Measurements from ENCODE around the gene TMEM200B. TPM values are rescaled to one million over a fixed set of nuclear protein-coding genes. Genes with fewer than 3 reads are reported as not detected.

The TMEM200B gene
- total and polyA plus RNA-seq, 10 of the 15 experiments (the other 5 are each of a cell fraction or from before 2014, with no cell fraction given): 0.03 to 1.4 (median 0.08) TPM; not detected in 3

GRCh38 chr1:29171089-29171488, 47.4 kb upstream of the TMEM200B start:
- Histone ChIP-seq H3K9me3 (replicated peaks; ENCODE audit: control insufficient read depth, insufficient read depth, low read length) (no peaks in the 10 kb centered on the region; the same call in 2 of the 3 replicates), H3K9ac (ENCODE audit: control insufficient read depth, insufficient read depth, low read length) (no peak overlapping the region), H3K79me2 (ENCODE audit: control insufficient read depth, insufficient read depth, low read length) (peaks cover 84% of the 10 kb centered on the region), H3K36me3 (ENCODE audit: control insufficient read depth in 2 of 2, insufficient read depth in 2 of 2, low read length in 1 of 2) (peaks cover 7 to 33% of the 10 kb centered on the region in 2 experiments), H3K27ac (ENCODE audit: control insufficient read depth, insufficient read depth) (no peak overlapping the region; the same call in 1 of the 2 replicates), H2AFZ (ENCODE audit: control insufficient read depth, low read depth, low read length) (no peak overlapping the region), H3K4me1 (ENCODE audit: control insufficient read depth, insufficient read depth, low read length) (peaks cover 5% of the 10 kb centered on the region; the same call in 1 of the 2 replicates), H3K4me3 (peak overlapping the region; percentile 20; the same call in 1 of the 2 replicates), H3K4me2 (ENCODE audit: control insufficient read depth, insufficient read depth) (peak overlapping the region; percentile 35; the same call in 1 of the 2 replicates), H3K27me3 (replicated peaks in 1 of 2; ENCODE audit: control insufficient read depth in 2 of 2, insufficient read depth in 2 of 2, low read length in 1 of 2) (no peaks in the 10 kb centered on the region), H4K20me1 (ENCODE audit: control insufficient read depth, insufficient read depth) (peaks cover 4% of the 10 kb centered on the region; the same call in 1 of the 2 replicates)
- in situ Hi-C loops (cut with MboI) (no loop called here), intact Hi-C loops (cut with micrococcal nuclease; ENCODE audit: unreplicated experiment) (no loop called here)
- TF ChIP-seq MXI1 (IDR thresholded peaks at IDR 0.05; ENCODE audit: low read depth, low read length): no peak
- TF ChIP-seq MEF2B (IDR thresholded peaks at IDR 0.05; ENCODE audit: partially characterized antibody, poor library complexity, severe bottlenecking): peak; percentile 53
- ChIA-PET SMC1A (ENCODE audit: uncharacterized antibody, unreplicated experiment) (interaction anchor here (0.7 to 3.7 kb wide), 7 partner anchors 10 to 57 kb away, joined by 3 to 27 read pairs (median 4); partner anchors contain the start of gene SRSF4), CTCF (interaction anchor here (0.6 to 2.5 kb wide), 7 partner anchors 9 to 68 kb away, joined by 3 to 17 read pairs (median 3); partner anchors contain the start of genes MECR and SRSF4), POLR2A (interaction anchor here (0.6 to 4.7 kb wide), 2 partner anchors 10 to 31 kb away, joined by 3 to 50 read pairs; partner anchors contain the start of gene SRSF4), RAD21 (ENCODE audit: unreplicated experiment) (interaction anchor here (1.5 to 3.0 kb wide), 2 partner anchors 10 to 31 kb away, joined by 5 to 22 read pairs; partner anchors contain the start of gene SRSF4)
- no TSS peak for BruUV-seq (replicated peaks)
- 23% methylated on average over 3 of the region's 3 CpGs for WGBS (ENCODE audit: insufficient coverage, insufficient replicate concordance, low lambda C conversion rate, missing lambda C conversion rate)
- ATAC-seq (peak; percentile 64), FAIRE-seq (peak; percentile 59), DNase-seq (ENCODE audit: low read depth, low spot score) (peak; percentile 20)

GRCh38 chr1:29169976-29170375, 46.3 kb upstream of the TMEM200B start:
- POLR2A ChIA-PET: interaction anchor here (4.7 kb wide), 1 partner anchor 11 kb away, joined by 50 read pairs; the partner anchor contains the start of gene SRSF4
- SMC1A ChIA-PET (ENCODE audit: uncharacterized antibody, unreplicated experiment): interaction anchor here (0.6 to 3.7 kb wide), 8 partner anchors 10 to 336 kb away, joined by 3 to 27 read pairs (median 4); partner anchors contain the start of gene SRSF4
- peaks cover 85% of the 10 kb centered on the region for H3K79me2 ChIP-seq (ENCODE audit: control insufficient read depth, insufficient read depth, low read length)
- H3K27me3 ChIP-seq (replicated peaks in 1 of 2; ENCODE audit: control insufficient read depth in 2 of 2, insufficient read depth in 2 of 2, low read length in 1 of 2): no peaks in the 10 kb centered on the region
- H2AFZ ChIP-seq (ENCODE audit: control insufficient read depth, low read depth, low read length): no peak overlapping the region
- no peaks in the 10 kb centered on the region for H3K9me3 ChIP-seq (replicated peaks; ENCODE audit: control insufficient read depth, insufficient read depth, low read length)
- intact Hi-C loops (cut with micrococcal nuclease; ENCODE audit: unreplicated experiment) (no loop called here), in situ Hi-C loops (cut with MboI) (no loop called here)
- no TSS peak for BruUV-seq (replicated peaks)
- H3K4me3 ChIP-seq: no peak overlapping the region; the same call in 1 of the 2 replicates
- ATAC-seq (no peak), DNase-seq (ENCODE audit: low read depth, low spot score) (no peak), FAIRE-seq (no peak)
- WGBS (ENCODE audit: insufficient coverage, insufficient replicate concordance, low lambda C conversion rate, missing lambda C conversion rate): 0% methylated on average over 3 of the region's 3 CpGs
- H3K4me2 ChIP-seq (ENCODE audit: control insufficient read depth, insufficient read depth): no peak overlapping the region
- H3K27ac ChIP-seq (ENCODE audit: control insufficient read depth, insufficient read depth): no peak overlapping the region
- CTCF ChIA-PET: interaction anchor here (0.9 to 2.5 kb wide), 5 partner anchors 10 to 60 kb away, joined by 3 to 17 read pairs (median 4); partner anchors contain the start of genes MECR and SRSF4
- H3K9ac ChIP-seq (ENCODE audit: control insufficient read depth, insufficient read depth, low read length): no peak overlapping the region
- peaks cover 13 to 42% of the 10 kb centered on the region in 2 experiments for H3K36me3 ChIP-seq (ENCODE audit: control insufficient read depth in 2 of 2, insufficient read depth in 2 of 2, low read length in 1 of 2)
- H4K20me1 ChIP-seq (ENCODE audit: control insufficient read depth, insufficient read depth): peaks cover 4% of the 10 kb centered on the region; the same call in 1 of the 2 replicates
- peaks cover 5% of the 10 kb centered on the region; the same call in 1 of the 2 replicates for H3K4me1 ChIP-seq (ENCODE audit: control insufficient read depth, insufficient read depth, low read length)
- RAD21 ChIA-PET (ENCODE audit: unreplicated experiment): interaction anchor here (0.8 to 3.0 kb wide), 3 partner anchors 11 to 286 kb away, joined by 3 to 22 read pairs (median 3); partner anchors contain the start of gene SRSF4
- TF ChIP-seq STAT1 (conservative IDR thresholded peaks at IDR 0.05): no peak
- TF ChIP-seq WRNIP1 (IDR thresholded peaks at IDR 0.05; ENCODE audit: borderline replicate concordance, low read depth, low read length): no peak
- no peak for TF ChIP-seq ESRRA (IDR thresholded peaks at IDR 0.05; ENCODE audit: low read length)
- no peak for TF ChIP-seq SMAD1 (IDR thresholded peaks at IDR 0.05; ENCODE audit: low read depth, partially characterized antibody)
- TF ChIP-seq E2F4 (IDR thresholded peaks at IDR 0.05; ENCODE audit: low read depth, low read length): no peak
- TF ChIP-seq MTA2 (IDR thresholded peaks at IDR 0.05; ENCODE audit: low read depth): no peak
- TF ChIP-seq USF2 (IDR thresholded peaks at IDR 0.05; ENCODE audit: borderline replicate concordance, low read depth, low read length): no peak
- TF ChIP-seq PKNOX1 (IDR thresholded peaks at IDR 0.05): no peak
- no peak for TF ChIP-seq MYC (IDR thresholded peaks at IDR 0.05; ENCODE audit: insufficient read depth, insufficient read length, insufficient replicate concordance, low read length, severe bottlenecking)
- TF ChIP-seq NFYB (IDR thresholded peaks at IDR 0.05; ENCODE audit: insufficient read depth, low read depth, low read length): no peak
